Measurements from ENCODE around the gene CDKN1A.

CDKN1A gene

GRCh38 chr6:36698196-36698595, 19.7 kb downstream of the CDKN1A start:
- Histone ChIP-seq H2BK5ac (ENCODE audit: low read length) (no peak overlapping the region), H3K4me1 (ENCODE audit: control insufficient read depth, low read depth, low read length) (no peaks in the 10 kb centered on the region), H4K5ac (ENCODE audit: low read length) (no peak overlapping the region), H3K4me3 (ENCODE audit: low read length) (no peak overlapping the region), H3K36me3 (ENCODE audit: control insufficient read depth, insufficient read depth, low read length) (no peaks in the 10 kb centered on the region), H3K79me1 (ENCODE audit: low read length) (no peaks in the 10 kb centered on the region), H3K23ac (ENCODE audit: low read length) (no peak overlapping the region), H3K4me2 (ENCODE audit: low read length) (no peak overlapping the region), H3K27ac (ENCODE audit: low read depth, low read length) (no peak overlapping the region), H2BK15ac (replicated peaks; ENCODE audit: low read depth) (no peak overlapping the region), H3K79me2 (ENCODE audit: control insufficient read depth, insufficient read depth, low read length) (no peaks in the 10 kb centered on the region), H3K18ac (ENCODE audit: low read length) (no peak overlapping the region), H2AK5ac (ENCODE audit: low read length) (no peak overlapping the region), H4K8ac (ENCODE audit: low read depth, low read length) (no peak overlapping the region), H3K27me3 (ENCODE audit: insufficient read depth, low read length, poor library complexity) (no peaks in the 10 kb centered on the region), H3K4ac (ENCODE audit: low read depth, low read length) (no peak overlapping the region), H2BK120ac (ENCODE audit: low read depth, low read length) (no peak overlapping the region), H3K56ac (ENCODE audit: low read length) (no peak overlapping the region), H3K9ac (ENCODE audit: low read length) (no peak overlapping the region)
- no peak for DNase-seq
- WGBS (ENCODE audit: extremely low coverage, insufficient coverage, low lambda C conversion rate): no CpG with 5 or more reads among the region's 6 CpGs

GRCh38 chr6:36698871-36699271, 20.4 kb downstream of the CDKN1A start:
- Histone ChIP-seq H2BK120ac (ENCODE audit: low read depth, low read length) (no peak overlapping the region), H3K18ac (ENCODE audit: low read length) (no peak overlapping the region), H3K56ac (ENCODE audit: low read length) (no peak overlapping the region), H3K27me3 (ENCODE audit: insufficient read depth, low read length, poor library complexity) (no peaks in the 10 kb centered on the region), H2AK5ac (ENCODE audit: low read length) (no peak overlapping the region), H4K8ac (ENCODE audit: low read depth, low read length) (no peak overlapping the region), H3K79me2 (ENCODE audit: control insufficient read depth, insufficient read depth, low read length) (no peaks in the 10 kb centered on the region), H2BK15ac (replicated peaks; ENCODE audit: low read depth) (no peak overlapping the region), H3K79me1 (ENCODE audit: low read length) (no peaks in the 10 kb centered on the region), H3K4ac (ENCODE audit: low read depth, low read length) (no peak overlapping the region), H3K36me3 (ENCODE audit: control insufficient read depth, insufficient read depth, low read length) (no peaks in the 10 kb centered on the region), H3K4me2 (ENCODE audit: low read length) (no peak overlapping the region), H3K4me1 (ENCODE audit: control insufficient read depth, low read depth, low read length) (no peaks in the 10 kb centered on the region), H3K23ac (ENCODE audit: low read length) (no peak overlapping the region), H4K5ac (ENCODE audit: low read length) (no peak overlapping the region), H3K9ac (ENCODE audit: low read length) (no peak overlapping the region), H2BK5ac (ENCODE audit: low read length) (no peak overlapping the region), H3K27ac (ENCODE audit: low read depth, low read length) (no peak overlapping the region), H3K4me3 (ENCODE audit: low read length) (no peak overlapping the region)
- DNase-seq: no peak
- no CpG with 5 or more reads among the region's 8 CpGs for WGBS (ENCODE audit: extremely low coverage, insufficient coverage, low lambda C conversion rate)

- Histone ChIP-seq H3K4me2 (ENCODE audit: low read length) (no peak overlapping the region), H3K79me1 (ENCODE audit: low read length) (no peaks in the 10 kb centered on the region), H2BK5ac (ENCODE audit: low read length) (no peak overlapping the region), H4K8ac (ENCODE audit: low read depth, low read length) (no peak overlapping the region), H4K5ac (ENCODE audit: low read length) (no peak overlapping the region), H3K56ac (ENCODE audit: low read length) (no peak overlapping the region), H2AK5ac (ENCODE audit: low read length) (no peak overlapping the region), H3K27me3 (ENCODE audit: insufficient read depth, low read length, poor library complexity) (no peaks in the 10 kb centered on the region), H2BK120ac (ENCODE audit: low read depth, low read length) (no peak overlapping the region), H3K9ac (ENCODE audit: low read length) (no peak overlapping the region), H3K4me1 (ENCODE audit: control insufficient read depth, low read depth, low read length) (no peaks in the 10 kb centered on the region), H3K27ac (ENCODE audit: low read depth, low read length) (no peak overlapping the region), H3K79me2 (ENCODE audit: control insufficient read depth, insufficient read depth, low read length) (no peaks in the 10 kb centered on the region), H3K36me3 (ENCODE audit: control insufficient read depth, insufficient read depth, low read length) (no peaks in the 10 kb centered on the region), H3K4ac (ENCODE audit: low read depth, low read length) (no peak overlapping the region), H3K23ac (ENCODE audit: low read length) (no peak overlapping the region), H3K4me3 (ENCODE audit: low read length) (no peak overlapping the region), H2BK15ac (replicated peaks; ENCODE audit: low read depth) (no peak overlapping the region), H3K18ac (ENCODE audit: low read length) (no peak overlapping the region)
- no CpG with 5 or more reads among the region's 7 CpGs for WGBS (ENCODE audit: extremely low coverage, insufficient coverage, low lambda C conversion rate)
- DNase-seq: no peak
These were observed 20.8 kb downstream of the CDKN1A start for GRCh38 chr6:36699348-36699747.

GRCh38 chr6:36700071-36700812, 21.7 kb downstream of the CDKN1A start:
- no peak for DNase-seq
- Histone ChIP-seq H3K4me1 (ENCODE audit: control insufficient read depth, low read depth, low read length) (no peaks in the 10 kb centered on the region), H3K18ac (ENCODE audit: low read length) (no peak overlapping the region), H3K27ac (ENCODE audit: low read depth, low read length) (no peak overlapping the region), H3K23ac (ENCODE audit: low read length) (no peak overlapping the region), H3K79me1 (ENCODE audit: low read length) (no peaks in the 10 kb centered on the region), H2BK120ac (ENCODE audit: low read depth, low read length) (no peak overlapping the region), H3K9ac (ENCODE audit: low read length) (no peak overlapping the region), H3K4me3 (ENCODE audit: low read length) (no peak overlapping the region), H3K56ac (ENCODE audit: low read length) (no peak overlapping the region), H3K4me2 (ENCODE audit: low read length) (no peak overlapping the region), H4K8ac (ENCODE audit: low read depth, low read length) (no peak overlapping the region), H3K36me3 (ENCODE audit: control insufficient read depth, insufficient read depth, low read length) (no peaks in the 10 kb centered on the region), H3K4ac (ENCODE audit: low read depth, low read length) (no peak overlapping the region), H2BK5ac (ENCODE audit: low read length) (no peak overlapping the region), H2BK15ac (replicated peaks; ENCODE audit: low read depth) (no peak overlapping the region), H4K5ac (ENCODE audit: low read length) (no peak overlapping the region), H3K27me3 (ENCODE audit: insufficient read depth, low read length, poor library complexity) (no peaks in the 10 kb centered on the region), H2AK5ac (ENCODE audit: low read length) (no peak overlapping the region), H3K79me2 (ENCODE audit: control insufficient read depth, insufficient read depth, low read length) (no peaks in the 10 kb centered on the region)
- no CpG with 5 or more reads among the region's 7 CpGs for WGBS (ENCODE audit: extremely low coverage, insufficient coverage, low lambda C conversion rate)

GRCh38 chr6:36700831-36701230, 22.3 kb downstream of the CDKN1A start:
- no peak overlapping the region for H2BK15ac ChIP-seq (replicated peaks; ENCODE audit: low read depth)
- H3K56ac ChIP-seq (ENCODE audit: low read length): no peak overlapping the region
- no CpG with 5 or more reads among the region's 3 CpGs for WGBS (ENCODE audit: extremely low coverage, insufficient coverage, low lambda C conversion rate)
- H3K4me3 ChIP-seq (ENCODE audit: low read length): no peak overlapping the region
- H3K36me3 ChIP-seq (ENCODE audit: control insufficient read depth, insufficient read depth, low read length): no peaks in the 10 kb centered on the region
- H3K79me2 ChIP-seq (ENCODE audit: control insufficient read depth, insufficient read depth, low read length): no peaks in the 10 kb centered on the region
- no peak overlapping the region for H3K18ac ChIP-seq (ENCODE audit: low read length)
- H3K27me3 ChIP-seq (ENCODE audit: insufficient read depth, low read length, poor library complexity): no peaks in the 10 kb centered on the region
- no peak overlapping the region for H3K9ac ChIP-seq (ENCODE audit: low read length)
- no peak overlapping the region for H4K8ac ChIP-seq (ENCODE audit: low read depth, low read length)
- DNase-seq: no peak
- no peak overlapping the region for H3K4ac ChIP-seq (ENCODE audit: low read depth, low read length)
- no peak overlapping the region for H2AK5ac ChIP-seq (ENCODE audit: low read length)
- H2BK120ac ChIP-seq (ENCODE audit: low read depth, low read length): no peak overlapping the region
- H4K5ac ChIP-seq (ENCODE audit: low read length): no peak overlapping the region
- H3K23ac ChIP-seq (ENCODE audit: low read length): no peak overlapping the region
- H3K27ac ChIP-seq (ENCODE audit: low read depth, low read length): no peak overlapping the region
- H2BK5ac ChIP-seq (ENCODE audit: low read length): no peak overlapping the region
- H3K4me1 ChIP-seq (ENCODE audit: control insufficient read depth, low read depth, low read length): no peaks in the 10 kb centered on the region
- H3K4me2 ChIP-seq (ENCODE audit: low read length): no peak overlapping the region
- H3K79me1 ChIP-seq (ENCODE audit: low read length): no peaks in the 10 kb centered on the region

GRCh38 chr6:36701401-36701991, 23.0 kb downstream of the CDKN1A start:
- Histone ChIP-seq H3K4ac (ENCODE audit: low read depth, low read length) (no peak overlapping the region), H3K4me1 (ENCODE audit: control insufficient read depth, low read depth, low read length) (no peaks in the 10 kb centered on the region), H2BK15ac (replicated peaks; ENCODE audit: low read depth) (no peak overlapping the region), H4K8ac (ENCODE audit: low read depth, low read length) (no peak overlapping the region), H3K27me3 (ENCODE audit: insufficient read depth, low read length, poor library complexity) (no peaks in the 10 kb centered on the region), H3K56ac (ENCODE audit: low read length) (no peak overlapping the region), H3K79me2 (ENCODE audit: control insufficient read depth, insufficient read depth, low read length) (no peaks in the 10 kb centered on the region), H2BK5ac (ENCODE audit: low read length) (no peak overlapping the region), H2BK120ac (ENCODE audit: low read depth, low read length) (no peak overlapping the region), H3K9ac (ENCODE audit: low read length) (no peak overlapping the region), H3K79me1 (ENCODE audit: low read length) (no peaks in the 10 kb centered on the region), H4K5ac (ENCODE audit: low read length) (no peak overlapping the region), H3K23ac (ENCODE audit: low read length) (no peak overlapping the region), H2AK5ac (ENCODE audit: low read length) (no peak overlapping the region), H3K4me3 (ENCODE audit: low read length) (no peak overlapping the region), H3K4me2 (ENCODE audit: low read length) (no peak overlapping the region), H3K27ac (ENCODE audit: low read depth, low read length) (no peak overlapping the region), H3K36me3 (ENCODE audit: control insufficient read depth, insufficient read depth, low read length) (no peaks in the 10 kb centered on the region), H3K18ac (ENCODE audit: low read length) (no peak overlapping the region)
- WGBS (ENCODE audit: extremely low coverage, insufficient coverage, low lambda C conversion rate): no CpG with 5 or more reads among the region's 3 CpGs
- DNase-seq: peak; percentile 72

Data from mesendoderm (in vitro differentiated cells).